K562 (cell line): ENCODE data around the gene ZER1. TPM values are rescaled to one million over a fixed set of nuclear protein-coding genes. Genes with fewer than 3 reads are reported as not detected.

Experiments used
- CREBBP ChIP-seq: IDR thresholded peaks from one replicate; pipeline ENCODE4 v1.6.1; 2012; ENCODE audit warnings: low read depth, mild to moderate bottlenecking, control low read depth, inconsistent platforms, low read length
- HNRNPL ChIP-seq: fragments of 200-400 bp; formaldehyde crosslinking; IDR thresholded peaks from 2 replicates; pipeline ENCODE4 v1.6.1; 2017; ENCODE audit warnings: low read depth, mild to moderate bottlenecking, low read length
- NFRKB ChIP-seq: fragments of 450-650 bp; IDR thresholded peaks from 2 replicates; pipeline ENCODE4 v1.6.1; 2016; ENCODE audit warnings: low read depth
- POLR2AphosphoS5 ChIP-seq: IDR thresholded peaks from 2 replicates; pipeline ENCODE4 v1.6.1; 2011; ENCODE audit warnings: mild to moderate bottlenecking, low read depth, low read length, moderate library complexity; ENCODE audit not compliant: control insufficient read depth, insufficient read depth
- RBM17 ChIP-seq: fragments of 200-400 bp; formaldehyde crosslinking; IDR thresholded peaks from 2 replicates; pipeline ENCODE4 v1.6.1; 2017; ENCODE audit warnings: low read depth, mild to moderate bottlenecking, low read length, borderline replicate concordance
- SP2 ChIP-seq: IDR thresholded peaks from 2 replicates; pipeline ENCODE4 v1.6.1; 2011; ENCODE audit warnings: mild to moderate bottlenecking, low read depth, low read length, moderate library complexity; ENCODE audit not compliant: poor library complexity, severe bottlenecking; ENCODE audit errors: extremely low read depth
- TCF7L2 ChIP-seq: fragments of 150-350 bp; IDR thresholded peaks from 2 replicates; pipeline ENCODE4 v1.6.1; 2016; ENCODE audit warnings: low read depth, mild to moderate bottlenecking, low read length, moderate library complexity
- WHSC1 ChIP-seq: IDR thresholded peaks from one replicate; pipeline ENCODE4 v1.6.1; 2012; ENCODE audit warnings: low read length, control low read depth, inconsistent platforms
- YY1 ChIP-seq, 3 experiments: IDR thresholded peaks; 2 replicates each; pipeline ENCODE4 v1.6.1; 2011; ENCODE audit warnings: low read length in 2 of 3, mild to moderate bottlenecking in 2 of 3, moderate library complexity in 2 of 3, borderline replicate concordance in 1 of 3, control low read depth in 1 of 3, low read depth in 1 of 3; ENCODE audit not compliant: insufficient read depth in 3 of 3, insufficient replicate concordance in 2 of 3, control insufficient read depth in 1 of 3, insufficient read length in 1 of 3; ENCODE audit errors: extremely low read depth in 1 of 3
- ZFX ChIP-seq: sonication (generic); formaldehyde crosslinking; IDR thresholded peaks from 2 replicates; pipeline ENCODE4 v1.8.0; 2022; ENCODE audit warnings: mild to moderate bottlenecking, missing genetic modification reagents, moderate library complexity
- ZNF644 ChIP-seq: fragments of 200-800 bp; sonication (Bioruptor generic); IDR thresholded peaks from 2 replicates; pipeline ENCODE4 v1.6.1; 2016; ENCODE audit warnings: low read depth, missing genetic modification characterization, missing compliant biosample characterization
- ZNF76 ChIP-seq: fragments of 250-450 bp; sonication (Bioruptor Pico); IDR thresholded peaks from 2 replicates; pipeline ENCODE4 v1.4.0; 2020; ENCODE audit warnings: mild to moderate bottlenecking, moderate library complexity, borderline replicate concordance
- polyA plus RNA-seq, 8 experiments: library from polyadenylated mRNA; depleted of rRNA in 4 of 8; stranded (reverse) in 5 of 8; unstranded in 3 of 8; fragments of >200 nt; fragmentation: Nextera tagmentation in 2 of 8; fragmentation: Illumina TruSeq in 1 of 8; extraction: Ambion mirVana in 2 of 8; extraction: Trizol in 1 of 8; gene quantifications; 2 replicates each; pipeline versions ENCODE4 v1.2.1 to v1.2.3, GENCODE V29; 2011 to 2014; ENCODE audit warnings: inconsistent platforms in 1 of 8, missing spikeins in 1 of 8
- total RNA-seq, 7 experiments: library from RNA; depleted of rRNA in 6 of 7; stranded (reverse); fragments of >200 nt in 6 of 7; fragmentation: Illumina TruSeq in 2 of 7; extraction: Trizol in 2 of 7; gene quantifications; 2 replicates each; pipeline versions ENCODE4 v1.2.1 to v1.2.3, GENCODE V29; 2011 to 2021; ENCODE audit warnings: low replicate concordance in 1 of 7
- TF ChIP-seq, protein P1 (sequence below): sonication (generic); formaldehyde crosslinking; IDR thresholded peaks from 2 replicates; pipeline ENCODE4 v1.8.0; 2022; ENCODE audit warnings: missing genetic modification reagents, mild to moderate bottlenecking, borderline replicate concordance
- TF ChIP-seq, protein P2 (sequence below): sonication (generic); formaldehyde crosslinking; IDR thresholded peaks from 2 replicates; pipeline ENCODE4 v1.8.0; 2022; ENCODE audit warnings: mild to moderate bottlenecking, missing genetic modification reagents
- TF ChIP-seq, protein P3 (sequence below): sonication (generic); formaldehyde crosslinking; IDR thresholded peaks from 2 replicates; pipeline ENCODE4 v1.8.1; 2023; ENCODE audit warnings: missing genetic modification reagents, mild to moderate bottlenecking, borderline replicate concordance
- TF ChIP-seq, protein P4 (sequence below): fragments of 450-650 bp; formaldehyde crosslinking; IDR thresholded peaks from 2 replicates; pipeline ENCODE4 v1.4.0; 2022; ENCODE audit warnings: missing genetic modification characterization

ZER1 gene
- total and polyA plus RNA-seq, 9 of the 15 experiments (the other 6 are each of a cell fraction or from before 2014, with no cell fraction given), result 0.07 to 10.7 (median 6.2) TPM

DNA sequence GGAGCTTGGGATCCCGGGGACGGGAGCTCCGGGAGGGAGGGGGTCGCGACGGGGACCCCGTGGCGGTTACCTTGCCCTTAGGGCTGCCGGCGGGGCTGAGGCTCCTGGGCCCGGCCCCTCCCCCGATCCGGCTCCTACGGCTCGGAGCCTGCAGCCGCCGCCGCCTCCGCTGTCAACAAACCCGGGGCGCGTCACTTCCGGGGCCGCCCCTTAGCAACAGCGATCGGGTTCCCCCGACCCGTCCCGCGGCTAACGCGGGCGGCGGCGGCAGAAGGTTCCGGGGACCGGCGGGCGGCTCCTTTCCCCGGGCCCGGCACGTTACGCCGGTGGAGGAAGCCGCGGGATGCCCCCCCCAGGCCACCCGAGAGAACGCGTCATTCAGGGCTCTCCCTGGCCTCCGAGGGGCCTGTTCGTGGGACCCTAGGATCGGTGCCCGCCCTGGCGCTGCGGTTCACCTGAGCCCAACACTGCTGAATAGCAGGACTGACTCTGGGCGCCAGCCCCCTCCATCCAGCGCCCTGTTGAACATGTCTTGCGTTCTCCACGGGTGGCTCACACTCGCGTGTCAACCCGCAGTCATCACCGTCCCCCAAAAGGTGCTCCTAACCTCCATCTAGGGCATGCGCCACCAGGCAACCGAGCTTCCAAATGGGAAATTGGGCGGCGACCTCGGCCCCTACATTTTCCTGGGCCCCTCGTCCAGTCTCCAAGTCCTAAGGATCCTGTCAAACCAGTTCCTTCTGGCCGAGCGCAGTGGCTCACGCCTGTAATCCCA, at the start of gene ZER1 (continued):
- TF ChIP-seq, protein P1, sequence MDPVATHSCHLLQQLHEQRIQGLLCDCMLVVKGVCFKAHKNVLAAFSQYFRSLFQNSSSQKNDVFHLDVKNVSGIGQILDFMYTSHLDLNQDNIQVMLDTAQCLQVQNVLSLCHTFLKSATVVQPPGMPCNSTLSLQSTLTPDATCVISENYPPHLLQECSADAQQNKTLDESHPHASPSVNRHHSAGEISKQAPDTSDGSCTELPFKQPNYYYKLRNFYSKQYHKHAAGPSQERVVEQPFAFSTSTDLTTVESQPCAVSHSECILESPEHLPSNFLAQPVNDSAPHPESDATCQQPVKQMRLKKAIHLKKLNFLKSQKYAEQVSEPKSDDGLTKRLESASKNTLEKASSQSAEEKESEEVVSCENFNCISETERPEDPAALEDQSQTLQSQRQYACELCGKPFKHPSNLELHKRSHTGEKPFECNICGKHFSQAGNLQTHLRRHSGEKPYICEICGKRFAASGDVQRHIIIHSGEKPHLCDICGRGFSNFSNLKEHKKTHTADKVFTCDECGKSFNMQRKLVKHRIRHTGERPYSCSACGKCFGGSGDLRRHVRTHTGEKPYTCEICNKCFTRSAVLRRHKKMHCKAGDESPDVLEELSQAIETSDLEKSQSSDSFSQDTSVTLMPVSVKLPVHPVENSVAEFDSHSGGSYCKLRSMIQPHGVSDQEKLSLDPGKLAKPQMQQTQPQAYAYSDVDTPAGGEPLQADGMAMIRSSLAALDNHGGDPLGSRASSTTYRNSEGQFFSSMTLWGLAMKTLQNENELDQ (CRISPR knock-in tag), result 0 out of 2 replicates have a peak, but pooled peaks have one; percentile 24
- TF ChIP-seq NFRKB (no peak; the same call in 1 of the 2 replicates), POLR2AphosphoS5 (peak; percentile 65), CREBBP (no peak), ZNF76 (CRISPR knock-in tag) (peak; percentile 43; the same call in 1 of the 2 replicates), YY1 (IDR thresholded peaks at IDR 0.05; ENCODE audit: borderline replicate concordance in 1 of 3, control insufficient read depth in 1 of 3, extremely low read depth in 1 of 3, insufficient read depth in 3 of 3, insufficient read length in 1 of 3, insufficient replicate concordance in 2 of 3, low read depth in 1 of 3, low read length in 2 of 3) (peak in 2 of 3 experiments; percentile 80 to 83), ZFX (CRISPR knock-in tag) (peak; percentile 92), ZNF644 (tag) (no peak), HNRNPL (0 out of 2 replicates have a peak, but pooled peaks have one; percentile 29), SP2 (peak; percentile 24), WHSC1 (no peak), RBM17 (no peak), TCF7L2 (no peak)
- TF ChIP-seq, protein P2, sequence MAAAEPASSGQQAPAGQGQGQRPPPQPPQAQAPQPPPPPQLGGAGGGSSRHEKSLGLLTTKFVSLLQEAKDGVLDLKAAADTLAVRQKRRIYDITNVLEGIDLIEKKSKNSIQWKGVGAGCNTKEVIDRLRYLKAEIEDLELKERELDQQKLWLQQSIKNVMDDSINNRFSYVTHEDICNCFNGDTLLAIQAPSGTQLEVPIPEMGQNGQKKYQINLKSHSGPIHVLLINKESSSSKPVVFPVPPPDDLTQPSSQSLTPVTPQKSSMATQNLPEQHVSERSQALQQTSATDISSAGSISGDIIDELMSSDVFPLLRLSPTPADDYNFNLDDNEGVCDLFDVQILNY (CRISPR knock-in tag), result no peak
- TF ChIP-seq, protein P3, sequence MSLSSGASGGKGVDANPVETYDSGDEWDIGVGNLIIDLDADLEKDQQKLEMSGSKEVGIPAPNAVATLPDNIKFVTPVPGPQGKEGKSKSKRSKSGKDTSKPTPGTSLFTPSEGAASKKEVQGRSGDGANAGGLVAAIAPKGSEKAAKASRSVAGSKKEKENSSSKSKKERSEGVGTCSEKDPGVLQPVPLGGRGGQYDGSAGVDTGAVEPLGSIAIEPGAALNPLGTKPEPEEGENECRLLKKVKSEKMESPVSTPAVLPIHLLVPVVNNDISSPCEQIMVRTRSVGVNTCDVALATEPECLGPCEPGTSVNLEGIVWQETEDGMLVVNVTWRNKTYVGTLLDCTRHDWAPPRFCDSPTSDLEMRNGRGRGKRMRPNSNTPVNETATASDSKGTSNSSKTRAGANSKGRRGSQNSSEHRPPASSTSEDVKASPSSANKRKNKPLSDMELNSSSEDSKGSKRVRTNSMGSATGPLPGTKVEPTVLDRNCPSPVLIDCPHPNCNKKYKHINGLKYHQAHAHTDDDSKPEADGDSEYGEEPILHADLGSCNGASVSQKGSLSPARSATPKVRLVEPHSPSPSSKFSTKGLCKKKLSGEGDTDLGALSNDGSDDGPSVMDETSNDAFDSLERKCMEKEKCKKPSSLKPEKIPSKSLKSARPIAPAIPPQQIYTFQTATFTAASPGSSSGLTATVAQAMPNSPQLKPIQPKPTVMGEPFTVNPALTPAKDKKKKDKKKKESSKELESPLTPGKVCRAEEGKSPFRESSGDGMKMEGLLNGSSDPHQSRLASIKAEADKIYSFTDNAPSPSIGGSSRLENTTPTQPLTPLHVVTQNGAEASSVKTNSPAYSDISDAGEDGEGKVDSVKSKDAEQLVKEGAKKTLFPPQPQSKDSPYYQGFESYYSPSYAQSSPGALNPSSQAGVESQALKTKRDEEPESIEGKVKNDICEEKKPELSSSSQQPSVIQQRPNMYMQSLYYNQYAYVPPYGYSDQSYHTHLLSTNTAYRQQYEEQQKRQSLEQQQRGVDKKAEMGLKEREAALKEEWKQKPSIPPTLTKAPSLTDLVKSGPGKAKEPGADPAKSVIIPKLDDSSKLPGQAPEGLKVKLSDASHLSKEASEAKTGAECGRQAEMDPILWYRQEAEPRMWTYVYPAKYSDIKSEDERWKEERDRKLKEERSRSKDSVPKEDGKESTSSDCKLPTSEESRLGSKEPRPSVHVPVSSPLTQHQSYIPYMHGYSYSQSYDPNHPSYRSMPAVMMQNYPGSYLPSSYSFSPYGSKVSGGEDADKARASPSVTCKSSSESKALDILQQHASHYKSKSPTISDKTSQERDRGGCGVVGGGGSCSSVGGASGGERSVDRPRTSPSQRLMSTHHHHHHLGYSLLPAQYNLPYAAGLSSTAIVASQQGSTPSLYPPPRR (CRISPR knock-in tag), result no peak
- TF ChIP-seq, protein P4, sequence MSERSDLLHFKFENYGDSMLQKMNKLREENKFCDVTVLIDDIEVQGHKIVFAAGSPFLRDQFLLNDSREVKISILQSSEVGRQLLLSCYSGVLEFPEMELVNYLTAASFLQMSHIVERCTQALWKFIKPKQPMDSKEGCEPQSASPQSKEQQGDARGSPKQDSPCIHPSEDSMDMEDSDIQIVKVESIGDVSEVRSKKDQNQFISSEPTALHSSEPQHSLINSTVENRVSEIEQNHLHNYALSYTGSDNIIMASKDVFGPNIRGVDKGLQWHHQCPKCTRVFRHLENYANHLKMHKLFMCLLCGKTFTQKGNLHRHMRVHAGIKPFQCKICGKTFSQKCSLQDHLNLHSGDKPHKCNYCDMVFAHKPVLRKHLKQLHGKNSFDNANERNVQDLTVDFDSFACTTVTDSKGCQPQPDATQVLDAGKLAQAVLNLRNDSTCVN (CRISPR knock-in tag), result no peak
